Measurements from ENCODE around the gene SHLD2.
"Not testable (repeated sequence)": the region's sequence is repeated elsewhere in the genome, so short reads cannot be mapped to it uniquely, and the experiment has no call there.

DNA sequence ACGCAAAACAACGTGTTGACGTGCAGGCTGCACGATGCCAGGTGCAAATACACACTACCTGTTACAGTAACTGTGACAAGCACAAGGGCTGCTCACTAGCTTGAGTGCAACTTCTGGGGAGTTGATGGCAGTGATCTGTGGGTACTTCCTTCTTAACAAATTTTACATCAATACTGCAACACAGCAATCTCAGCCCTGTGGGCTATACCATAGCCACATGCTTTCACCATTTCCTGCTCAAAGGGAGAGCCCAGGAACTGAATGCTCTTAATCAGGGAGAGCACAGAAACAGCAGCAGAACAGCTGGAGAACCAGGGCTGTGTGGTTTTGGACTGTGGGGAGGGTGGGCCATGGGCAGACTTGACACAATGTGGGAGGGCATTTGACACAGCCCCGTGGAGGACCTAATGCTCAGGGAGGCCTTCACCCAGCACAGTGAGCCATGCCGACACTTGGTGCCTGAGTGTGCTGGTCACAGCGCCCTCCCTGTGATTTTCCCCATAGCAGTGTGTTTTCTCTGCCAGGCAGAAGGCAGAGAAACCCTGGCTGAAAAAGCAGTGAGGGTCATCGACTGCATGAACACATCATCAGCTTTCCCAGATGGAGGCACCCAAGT, 118.3 kb downstream of the SHLD2 start:
- TF ChIP-seq, protein P1, sequence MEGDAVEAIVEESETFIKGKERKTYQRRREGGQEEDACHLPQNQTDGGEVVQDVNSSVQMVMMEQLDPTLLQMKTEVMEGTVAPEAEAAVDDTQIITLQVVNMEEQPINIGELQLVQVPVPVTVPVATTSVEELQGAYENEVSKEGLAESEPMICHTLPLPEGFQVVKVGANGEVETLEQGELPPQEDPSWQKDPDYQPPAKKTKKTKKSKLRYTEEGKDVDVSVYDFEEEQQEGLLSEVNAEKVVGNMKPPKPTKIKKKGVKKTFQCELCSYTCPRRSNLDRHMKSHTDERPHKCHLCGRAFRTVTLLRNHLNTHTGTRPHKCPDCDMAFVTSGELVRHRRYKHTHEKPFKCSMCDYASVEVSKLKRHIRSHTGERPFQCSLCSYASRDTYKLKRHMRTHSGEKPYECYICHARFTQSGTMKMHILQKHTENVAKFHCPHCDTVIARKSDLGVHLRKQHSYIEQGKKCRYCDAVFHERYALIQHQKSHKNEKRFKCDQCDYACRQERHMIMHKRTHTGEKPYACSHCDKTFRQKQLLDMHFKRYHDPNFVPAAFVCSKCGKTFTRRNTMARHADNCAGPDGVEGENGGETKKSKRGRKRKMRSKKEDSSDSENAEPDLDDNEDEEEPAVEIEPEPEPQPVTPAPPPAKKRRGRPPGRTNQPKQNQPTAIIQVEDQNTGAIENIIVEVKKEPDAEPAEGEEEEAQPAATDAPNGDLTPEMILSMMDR (IDR thresholded peaks at IDR 0.05; ENCODE audit: low read length): not testable (repeated sequence)
- TF ChIP-seq EZH2phosphoT487 (IDR thresholded peaks at IDR 0.05; ENCODE audit: low read length): not testable (repeated sequence)

Data from MM.1S (cell line).